ENCODE results near the gene GAB2.
"Not testable (repeated sequence)": the region's sequence is repeated elsewhere in the genome, so short reads cannot be mapped to it uniquely, and the experiment has no call there.

The GAB2 gene

DNA sequence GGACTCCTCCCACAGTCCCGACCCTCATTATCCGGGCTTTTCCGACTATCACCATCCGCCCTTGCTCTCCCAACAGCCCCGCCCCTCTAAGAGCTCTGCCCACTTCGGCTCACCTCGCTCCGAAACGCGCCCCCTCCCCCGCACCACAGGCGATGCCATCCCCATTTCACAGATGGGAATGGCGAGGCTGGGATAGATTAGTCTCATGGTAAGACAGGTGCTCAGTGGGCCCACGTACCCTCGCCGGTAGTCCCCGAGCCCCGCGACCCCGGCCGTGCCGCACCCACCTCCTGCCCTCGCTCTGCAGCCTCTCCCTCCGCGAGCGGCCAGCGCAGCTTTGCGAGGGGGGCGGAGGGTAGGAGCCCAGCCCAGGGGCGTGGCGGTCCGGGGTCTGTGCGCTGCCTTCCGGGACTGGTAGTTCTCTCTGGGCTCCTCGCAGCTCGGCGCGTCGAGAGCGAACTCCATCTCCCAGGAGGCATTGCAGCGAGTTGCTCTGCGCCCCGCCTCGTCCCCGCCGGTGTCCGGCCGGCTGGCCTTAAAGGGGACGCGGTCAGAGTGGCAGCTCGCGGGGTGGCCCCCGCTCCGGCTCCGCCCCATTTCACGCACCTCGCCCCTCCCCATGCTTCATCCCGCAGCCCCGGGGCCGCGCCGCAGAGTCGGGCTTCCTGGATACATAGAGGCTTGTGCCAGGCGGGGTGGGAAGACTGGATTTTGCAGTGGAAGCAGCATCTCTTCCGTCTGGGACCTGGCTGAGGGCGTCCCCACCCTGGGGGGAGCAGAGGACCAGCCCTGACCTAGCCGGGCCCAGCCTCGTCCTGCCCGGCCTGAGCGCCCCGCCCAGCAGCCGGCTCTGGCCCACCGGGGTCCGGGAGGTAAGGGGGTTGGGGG lies 229.1 kb downstream of the GAB2 start, which contains the start of the genes KCTD21 and USP35:
Gene KCTD21, minus strand, starts transcription at position 341 of the 888 bp plus-strand sequence. CDS start 14,072 bp downstream, outside the sequence.
Gene USP35, plus strand, starts transcription at position 634 of the 888 bp plus-strand sequence. CDS start 7,327 bp downstream, outside the sequence.
- TF ChIP-seq GATA1 (IDR thresholded peaks at IDR 0.05; ENCODE audit: low read depth, low read length) (no peak), POLR2A (IDR thresholded peaks at IDR 0.05; ENCODE audit: low read length) (peak; percentile 47)
- DNase-seq, result peak; percentile 94

GRCh38 chr11:78187366-78188285 lies 230.0 kb downstream of the GAB2 start:
- no peak for DNase-seq
- no peak for TF ChIP-seq POLR2A (IDR thresholded peaks at IDR 0.05; ENCODE audit: low read length)
- TF ChIP-seq GATA1 (IDR thresholded peaks at IDR 0.05; ENCODE audit: low read depth, low read length), result no peak

- TF ChIP-seq GATA1 (IDR thresholded peaks at IDR 0.05; ENCODE audit: low read depth, low read length) (no peak), POLR2A (IDR thresholded peaks at IDR 0.05; ENCODE audit: low read length) (no peak)
- DNase-seq, result no peak
Observed at GRCh38 chr11:78181185-78181584, 236.4 kb downstream of the GAB2 start.

- DNase-seq, result no peak
- TF ChIP-seq GATA1 (IDR thresholded peaks at IDR 0.05; ENCODE audit: low read depth, low read length) (no peak), POLR2A (IDR thresholded peaks at IDR 0.05; ENCODE audit: low read length) (no peak)
Observed at GRCh38 chr11:78180751-78181150, 236.9 kb downstream of the GAB2 start.

DNA sequence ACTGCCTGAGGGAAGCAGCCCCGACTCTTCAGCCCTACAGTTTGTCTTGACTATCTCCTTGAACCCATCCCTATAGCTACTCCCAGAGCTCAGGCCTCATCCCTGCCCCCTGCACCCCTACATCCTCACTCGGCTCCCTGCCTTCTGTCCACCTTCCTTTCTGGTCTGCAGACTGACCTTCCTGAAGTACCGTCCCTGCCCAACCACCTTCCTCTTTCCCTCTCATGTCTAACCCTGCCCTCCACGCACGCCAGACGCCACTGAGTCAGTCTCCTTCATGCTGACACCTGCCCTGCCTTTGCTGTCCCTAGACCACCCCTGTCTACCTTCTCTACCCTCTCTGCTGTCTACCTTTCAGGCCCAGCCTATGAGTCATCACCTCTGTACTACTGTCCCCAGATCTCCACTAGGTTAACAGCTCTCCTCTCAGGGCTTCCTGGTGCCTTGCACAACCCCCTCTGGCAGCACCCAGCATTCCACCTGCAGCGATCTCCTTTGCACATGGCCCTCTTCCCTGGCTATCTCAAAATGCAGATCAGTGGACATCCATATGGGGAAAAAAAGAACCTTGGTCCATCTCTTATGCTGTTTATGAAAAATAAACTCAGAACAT lies 238.1 kb downstream of the GAB2 start:
- no peak for DNase-seq
- TF ChIP-seq POLR2A (IDR thresholded peaks at IDR 0.05; ENCODE audit: low read length) (no peak), GATA1 (IDR thresholded peaks at IDR 0.05; ENCODE audit: low read depth, low read length) (no peak)

DNA sequence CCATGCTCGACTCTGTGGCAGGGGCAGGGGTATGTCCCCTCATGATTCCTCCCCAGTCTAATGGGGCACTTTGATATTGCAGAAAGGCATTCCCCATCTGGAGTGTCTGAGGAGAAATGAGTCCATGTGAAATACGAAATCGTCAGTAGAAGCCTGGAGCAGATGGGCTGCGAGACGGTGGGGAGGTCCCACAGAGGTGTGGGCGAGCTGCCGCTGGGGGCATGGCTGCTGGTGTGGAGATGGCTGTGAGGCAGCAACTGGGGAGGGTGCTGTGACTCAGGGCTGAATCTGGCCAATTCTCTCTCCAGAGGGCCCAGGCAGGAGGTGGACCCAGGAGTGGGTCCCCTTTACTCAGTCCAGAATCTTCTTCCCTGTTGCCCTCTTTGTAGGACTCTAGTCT lies 240.4 kb downstream of the GAB2 start:
- TF ChIP-seq GATA1 (IDR thresholded peaks at IDR 0.05; ENCODE audit: low read depth, low read length), result no peak
- TF ChIP-seq POLR2A (IDR thresholded peaks at IDR 0.05; ENCODE audit: low read length), result no peak
- DNase-seq, result no peak

GRCh38 chr11:78176605-78177141 lies 240.9 kb downstream of the GAB2 start:
- no peak for TF ChIP-seq GATA1 (IDR thresholded peaks at IDR 0.05; ENCODE audit: low read depth, low read length)
- TF ChIP-seq POLR2A (IDR thresholded peaks at IDR 0.05; ENCODE audit: low read length), result no peak
- no peak for DNase-seq

GRCh38 chr11:78175862-78176261 lies 241.8 kb downstream of the GAB2 start:
- DNase-seq, result not testable (repeated sequence)

- TF ChIP-seq POLR2A (IDR thresholded peaks at IDR 0.05; ENCODE audit: low read length) (no peak), GATA1 (IDR thresholded peaks at IDR 0.05; ENCODE audit: low read depth, low read length) (no peak)
- DNase-seq, result no peak
Observed at GRCh38 chr11:78171951-78172350, 245.7 kb downstream of the GAB2 start.

- no peak for TF ChIP-seq POLR2A (IDR thresholded peaks at IDR 0.05; ENCODE audit: low read length)
- TF ChIP-seq GATA1 (IDR thresholded peaks at IDR 0.05; ENCODE audit: low read depth, low read length), result no peak
- DNase-seq, result no peak
Observed at GRCh38 chr11:78170874-78171549, 246.6 kb downstream of the GAB2 start.

- DNase-seq, result no peak
- TF ChIP-seq GATA1 (IDR thresholded peaks at IDR 0.05; ENCODE audit: low read depth, low read length) (no peak), POLR2A (IDR thresholded peaks at IDR 0.05; ENCODE audit: low read length) (no peak)
Observed at GRCh38 chr11:78170413-78170812, 247.2 kb downstream of the GAB2 start.

DNA sequence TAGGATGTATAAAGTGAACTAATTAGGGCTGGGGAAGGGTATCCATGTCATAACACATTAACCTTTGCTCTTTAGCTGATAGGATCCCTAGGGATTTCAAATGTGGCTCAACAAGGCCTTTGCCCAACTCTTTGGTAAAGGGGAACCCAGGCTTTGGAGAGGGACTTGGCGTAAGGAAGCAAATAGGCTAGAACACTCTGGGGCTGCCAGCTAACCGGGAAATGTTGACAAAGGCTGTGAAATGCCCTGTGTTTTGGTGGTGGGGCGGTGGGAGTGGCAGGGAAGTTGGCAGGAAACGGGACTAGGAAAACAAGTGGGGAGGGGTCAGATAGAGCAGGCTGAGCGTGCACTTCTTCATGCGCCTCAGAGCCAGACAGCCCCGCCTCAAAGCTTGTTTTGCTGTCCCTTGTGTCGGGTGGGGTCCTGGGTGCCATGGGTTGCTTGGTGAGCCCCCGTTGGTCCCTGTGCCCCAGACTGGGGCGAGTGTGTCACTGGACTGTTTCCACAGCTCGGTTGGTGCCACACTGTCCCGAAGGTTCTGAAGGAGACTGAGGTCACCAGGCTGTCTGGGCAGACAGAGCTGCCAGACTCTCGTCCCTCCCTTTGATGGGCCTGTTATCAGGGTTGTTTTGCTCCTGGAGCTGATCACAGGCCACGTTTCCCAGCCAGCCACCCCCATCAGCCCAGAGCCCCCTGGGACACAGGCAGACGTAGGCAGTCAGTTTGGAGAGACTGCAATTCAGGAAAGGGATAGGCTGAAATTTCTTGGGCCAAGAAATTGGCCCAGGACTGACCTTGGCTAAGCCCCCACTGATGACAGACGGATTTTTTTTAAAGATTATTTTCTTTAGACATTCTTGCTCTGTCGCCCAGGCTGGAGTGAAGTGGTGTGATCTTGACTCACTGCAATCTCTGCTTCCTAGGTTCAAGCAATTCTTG lies 248.8 kb downstream of the GAB2 start:
- TF ChIP-seq GATA1 (IDR thresholded peaks at IDR 0.05; ENCODE audit: low read depth, low read length), result no peak
- TF ChIP-seq POLR2A (IDR thresholded peaks at IDR 0.05; ENCODE audit: low read length), result no peak
- no peak for DNase-seq

Measured in erythroblast (primary cell).